Suprapubic skin (tissue), 4 donors: Measurements from ENCODE around the gene RPL34.

Source experiments
- EP300 ChIP-seq: sonication (generic); formaldehyde crosslinking; IDR thresholded peaks from one replicate; pipeline ENCODE4 v1.6.1; 2017; ENCODE audit warnings: antibody characterized with exemption
- POLR2A ChIP-seq, 2 donors: fragments of 450-650 bp; IDR thresholded peaks; one replicate each; pipeline ENCODE4 v1.6.1; 2017; ENCODE audit warnings: antibody characterized with exemption in 2 of 2, mild to moderate bottlenecking in 2 of 2, moderate library complexity in 2 of 2
- POLR2AphosphoS5 ChIP-seq, 3 donors: sonication (generic); formaldehyde crosslinking; IDR thresholded peaks; one replicate each; pipeline ENCODE4 v1.6.1; 2017; ENCODE audit warnings: antibody characterized with exemption in 3 of 3
- TF ChIP-seq, protein P1 (sequence below), 2 donors: fragments of 200-600 bp in 1 of 2; fragments of 450-650 bp in 1 of 2; sonication (generic) in 1 of 2; IDR thresholded peaks; one replicate each; pipeline ENCODE4 v1.5.1; 2016 to 2019; ENCODE audit warnings: antibody characterized with exemption in 2 of 2, mild to moderate bottlenecking in 1 of 2, moderate library complexity in 1 of 2

DNA sequence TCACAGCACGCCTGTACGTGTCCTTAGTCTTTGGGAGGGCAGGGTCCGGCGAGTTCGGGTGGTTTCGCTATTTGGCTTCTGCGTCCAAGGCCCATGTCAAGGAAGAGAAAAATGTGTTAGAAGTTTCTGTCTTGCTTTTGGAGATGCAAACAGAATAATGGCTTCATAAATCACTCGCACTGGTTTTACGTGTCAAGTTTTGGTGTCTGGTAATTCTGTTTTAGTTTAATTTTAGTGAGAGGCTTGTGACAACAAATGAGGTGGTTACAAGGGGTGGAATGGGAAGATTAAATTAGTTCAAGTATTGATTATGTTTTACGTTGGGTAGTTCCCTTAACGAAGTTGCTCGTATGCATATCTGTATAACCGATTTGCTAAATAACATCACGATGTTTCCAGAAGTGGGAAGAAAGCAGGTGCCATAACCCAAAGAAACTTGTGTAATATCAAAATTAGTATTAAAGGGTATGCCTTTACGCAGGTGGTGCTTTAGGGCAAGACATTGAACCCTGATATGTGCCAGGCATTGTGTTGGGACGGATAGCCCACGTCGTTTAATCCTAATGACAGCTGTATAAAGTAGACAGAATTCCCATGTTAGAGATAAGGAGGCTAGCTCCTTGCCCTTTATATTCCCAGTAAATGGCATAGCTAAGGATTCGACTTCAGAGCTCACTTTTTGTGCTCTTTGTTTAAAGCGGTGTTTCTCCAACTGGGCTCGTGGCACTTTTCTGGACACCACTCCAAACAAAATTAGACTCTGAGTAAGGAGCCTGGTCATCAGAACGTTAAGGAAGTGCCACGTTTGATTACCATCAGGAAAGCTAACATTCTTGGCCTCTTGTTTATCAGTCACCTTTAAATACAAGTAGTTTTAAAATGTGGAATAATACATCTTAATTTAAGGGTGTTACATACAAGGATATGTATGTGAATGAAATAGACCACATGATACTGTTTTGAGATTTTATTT lies 843 bp downstream of the RPL34 start:
- TF ChIP-seq POLR2A (IDR thresholded peaks at IDR 0.05), result no peak
- TF ChIP-seq, protein P1, sequence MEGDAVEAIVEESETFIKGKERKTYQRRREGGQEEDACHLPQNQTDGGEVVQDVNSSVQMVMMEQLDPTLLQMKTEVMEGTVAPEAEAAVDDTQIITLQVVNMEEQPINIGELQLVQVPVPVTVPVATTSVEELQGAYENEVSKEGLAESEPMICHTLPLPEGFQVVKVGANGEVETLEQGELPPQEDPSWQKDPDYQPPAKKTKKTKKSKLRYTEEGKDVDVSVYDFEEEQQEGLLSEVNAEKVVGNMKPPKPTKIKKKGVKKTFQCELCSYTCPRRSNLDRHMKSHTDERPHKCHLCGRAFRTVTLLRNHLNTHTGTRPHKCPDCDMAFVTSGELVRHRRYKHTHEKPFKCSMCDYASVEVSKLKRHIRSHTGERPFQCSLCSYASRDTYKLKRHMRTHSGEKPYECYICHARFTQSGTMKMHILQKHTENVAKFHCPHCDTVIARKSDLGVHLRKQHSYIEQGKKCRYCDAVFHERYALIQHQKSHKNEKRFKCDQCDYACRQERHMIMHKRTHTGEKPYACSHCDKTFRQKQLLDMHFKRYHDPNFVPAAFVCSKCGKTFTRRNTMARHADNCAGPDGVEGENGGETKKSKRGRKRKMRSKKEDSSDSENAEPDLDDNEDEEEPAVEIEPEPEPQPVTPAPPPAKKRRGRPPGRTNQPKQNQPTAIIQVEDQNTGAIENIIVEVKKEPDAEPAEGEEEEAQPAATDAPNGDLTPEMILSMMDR (IDR thresholded peaks at IDR 0.05), result no peak
- no peak for TF ChIP-seq POLR2AphosphoS5 (IDR thresholded peaks at IDR 0.05)
- TF ChIP-seq EP300, result no peak
